Measurements from ENCODE around the gene A2M. TPM values are rescaled to one million over a fixed set of nuclear protein-coding genes. Genes with fewer than 3 reads are reported as not detected.

The A2M gene
- total RNA-seq, 1 donor from 2014 or later: 942 TPM

- intact Hi-C loops (cut with DNase I): no loop called here
- no peak for ATAC-seq
- DNase-seq (ENCODE audit: low spot score): no peak
Measured at GRCh38 chr12:9104087-9104486, 11.6 kb downstream of the A2M start.

- intact Hi-C loops (cut with DNase I): no loop called here
- no peak for DNase-seq (ENCODE audit: low spot score)
- ATAC-seq: no peak
Measured at GRCh38 chr12:9103050-9103849, 12.5 kb downstream of the A2M start.

GRCh38 chr12:9101018-9101687, 14.6 kb downstream of the A2M start:
- intact Hi-C loops (cut with DNase I): no loop called here
- DNase-seq (ENCODE audit: low spot score): no peak
- no peak for ATAC-seq

GRCh38 chr12:9099552-9100190, 16.0 kb downstream of the A2M start:
- intact Hi-C loops (cut with DNase I): loop anchor here (5.0 kb wide), 1 partner anchor 33 kb away; no protein-coding TSS in a partner anchor
- no peak for DNase-seq (ENCODE audit: low spot score)
- no peak for ATAC-seq

GRCh38 chr12:9098463-9099026, 17.2 kb downstream of the A2M start:
- intact Hi-C loops (cut with DNase I): loop anchor here (5.0 kb wide), 1 partner anchor 34 kb away; no protein-coding TSS in a partner anchor
- DNase-seq (ENCODE audit: low spot score) (no peak), ATAC-seq (no peak)

GRCh38 chr12:9098115-9098452, 17.6 kb downstream of the A2M start:
- ATAC-seq: no peak
- DNase-seq (ENCODE audit: low spot score): no peak
- intact Hi-C loops (cut with DNase I): loop anchor here (5.0 kb wide), 1 partner anchor 34 kb away; no protein-coding TSS in a partner anchor

- intact Hi-C loops (cut with DNase I): loop anchor here (5.0 kb wide), 1 partner anchor 36 kb away; no protein-coding TSS in a partner anchor
- no peak for ATAC-seq
- DNase-seq (ENCODE audit: low spot score): no peak
Measured at GRCh38 chr12:9096563-9097176, 19.0 kb downstream of the A2M start.

- no peak for ATAC-seq
- DNase-seq (ENCODE audit: low spot score): no peak
- intact Hi-C loops (cut with DNase I): loop anchor here (5.0 kb wide), 1 partner anchor 37 kb away; no protein-coding TSS in a partner anchor
Measured at GRCh38 chr12:9095322-9095721, 20.4 kb downstream of the A2M start.

GRCh38 chr12:9094512-9095206, 21.1 kb downstream of the A2M start:
- DNase-seq (ENCODE audit: low spot score): no peak
- ATAC-seq: no peak
- intact Hi-C loops (cut with DNase I): loop anchor here (5.0 kb wide), 1 partner anchor 38 kb away; no protein-coding TSS in a partner anchor

- DNase-seq (ENCODE audit: low spot score) (no peak), ATAC-seq (no peak)
- intact Hi-C loops (cut with DNase I): no loop called here
Measured at GRCh38 chr12:9091891-9092598, 23.7 kb downstream of the A2M start.

GRCh38 chr12:9090220-9090619, 25.5 kb downstream of the A2M start:
- no peak for DNase-seq (ENCODE audit: low spot score)
- intact Hi-C loops (cut with DNase I): no loop called here

GRCh38 chr12:9087087-9087835, 28.5 kb downstream of the A2M start:
- no peak for ATAC-seq
- DNase-seq (ENCODE audit: low spot score): no peak
- intact Hi-C loops (cut with DNase I): no loop called here

More at GRCh38 chr12:9090220-9090619, 25.5 kb downstream of the A2M start:
- no peak for ATAC-seq

GRCh38 chr12:9086087-9086486, 29.6 kb downstream of the A2M start:
- DNase-seq (ENCODE audit: low spot score): no peak
- ATAC-seq: no peak
- intact Hi-C loops (cut with DNase I): no loop called here

GRCh38 chr12:9084417-9084816, 31.3 kb downstream of the A2M start:
- intact Hi-C loops (cut with DNase I): no loop called here
- ATAC-seq (no peak), DNase-seq (ENCODE audit: low spot score) (no peak)

- intact Hi-C loops (cut with DNase I): no loop called here
- no peak for DNase-seq (ENCODE audit: low spot score)
- no peak for ATAC-seq
Measured at GRCh38 chr12:9083793-9084192, 31.9 kb downstream of the A2M start.

GRCh38 chr12:9081667-9082427, 33.9 kb downstream of the A2M start:
- intact Hi-C loops (cut with DNase I): no loop called here

More at GRCh38 chr12:9081667-9082427, 33.9 kb downstream of the A2M start:
- DNase-seq (ENCODE audit: low spot score) (no peak), ATAC-seq (no peak)

Data from sciatic nerve (tissue), 2 donors.